GM21723 (cell line): ENCODE measurements around the gene GOLGA8Q.
"Not testable (repeated sequence)": the region's sequence is repeated elsewhere in the genome, so short reads cannot be mapped to it uniquely, and the experiment has no call there.

Source experiments
- ATAC-seq: cut with Tn5 transposase; IDR thresholded peaks from one replicate; pipeline ENCODE4 v1.9.1; 2021; ENCODE audit warnings: mild to moderate bottlenecking, moderate library complexity; ENCODE audit not compliant: unreplicated experiment

Gene GOLGA8Q

GRCh38 chr15:30551750-30552149 lies at the start of gene GOLGA8Q:
Gene GOLGA8Q, plus strand, starts transcription at chr15:30552050. Its CDS starts 28 bp downstream, at chr15:30552078.
- ATAC-seq = not testable (repeated sequence)

GRCh38 chr15:30502904-30503781 lies 48.7 kb upstream of the GOLGA8Q start:
- not testable (repeated sequence) for ATAC-seq

GRCh38 chr15:30504162-30504843 lies 47.5 kb upstream of the GOLGA8Q start:
- ATAC-seq = not testable (repeated sequence)

DNA sequence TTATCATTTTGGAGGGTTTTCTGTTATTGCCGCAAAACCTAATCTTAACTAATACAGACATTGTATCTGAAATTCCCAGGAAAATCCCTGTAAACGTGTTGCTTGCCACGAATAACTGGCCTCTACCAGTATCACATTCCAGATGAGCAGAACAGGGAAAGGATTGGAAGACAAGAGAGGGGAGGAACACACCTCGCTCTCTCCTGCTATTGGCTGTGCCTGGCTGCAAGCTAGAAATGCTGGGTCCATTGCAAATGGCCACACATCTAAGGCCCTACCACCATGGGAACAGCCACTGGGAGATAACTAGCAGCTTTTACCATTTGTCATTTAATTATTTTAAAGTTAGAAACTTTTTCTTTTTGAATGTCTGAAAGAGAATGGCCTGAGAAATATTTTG lies 37.3 kb upstream of the GOLGA8Q start:
- not testable (repeated sequence) for ATAC-seq

DNA sequence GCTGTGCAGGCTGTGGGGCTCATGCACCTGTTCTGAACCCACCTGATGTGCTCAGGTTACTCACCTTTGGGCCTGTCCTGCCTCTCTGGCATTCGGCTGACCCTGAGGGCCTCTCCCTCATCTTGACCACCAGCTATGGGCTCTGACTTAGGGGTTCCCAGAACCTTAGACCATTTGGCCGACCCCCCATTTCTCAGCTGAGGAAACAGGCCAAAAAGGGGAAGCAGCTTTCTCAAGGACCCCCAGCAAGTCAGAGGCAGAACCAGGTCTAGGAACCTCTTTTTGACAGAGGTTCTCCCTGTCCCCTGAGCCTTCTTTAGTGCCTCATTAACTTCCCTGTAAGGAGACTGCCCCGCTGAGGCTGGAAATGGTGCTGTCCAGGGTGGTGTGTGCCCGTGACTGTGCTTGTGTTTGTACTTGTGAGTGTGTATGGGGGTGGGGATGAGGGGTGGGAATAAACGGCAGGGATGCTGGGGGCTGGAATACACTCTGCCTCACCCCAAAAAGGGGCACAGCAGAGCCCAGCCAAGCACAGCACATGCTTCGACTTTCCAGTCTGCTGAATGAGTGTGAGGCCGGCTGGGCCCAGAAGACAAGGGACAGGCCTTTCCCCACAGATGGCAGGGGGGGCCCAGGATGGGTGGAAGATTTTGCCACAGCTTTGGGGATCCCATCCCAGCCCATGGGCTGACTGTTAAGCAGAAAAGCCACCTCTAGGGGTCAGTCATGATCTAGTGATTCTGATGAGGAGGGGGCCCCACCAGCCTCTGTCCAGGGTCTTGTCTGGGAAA lies 28.2 kb upstream of the GOLGA8Q start:
- not testable (repeated sequence) for ATAC-seq

- ATAC-seq = not testable (repeated sequence)
Observed at GRCh38 chr15:30525912-30526311, 25.9 kb upstream of the GOLGA8Q start.

GRCh38 chr15:30529049-30529448 lies 22.8 kb upstream of the GOLGA8Q start:
- not testable (repeated sequence) for ATAC-seq

DNA sequence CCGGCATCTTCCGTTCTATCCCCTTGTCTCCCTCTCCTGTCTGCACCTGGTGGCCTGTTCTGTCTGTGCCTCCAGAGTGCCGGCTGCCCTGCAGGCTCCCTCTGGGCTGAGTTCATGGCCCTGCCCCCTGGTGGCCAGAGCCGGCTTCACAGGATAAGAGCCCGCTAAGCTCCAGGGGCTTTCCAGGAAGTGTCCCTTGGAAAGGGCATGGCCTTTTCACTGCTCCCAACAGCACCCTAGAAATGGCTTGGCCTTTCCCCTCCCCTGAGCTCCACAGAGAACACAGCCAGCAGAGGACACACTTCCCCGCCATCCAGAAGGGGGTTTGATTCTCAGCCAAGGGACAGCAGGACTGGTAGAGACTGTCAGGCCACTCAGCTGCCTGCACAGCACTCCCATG lies 15.1 kb downstream of the GOLGA8Q start:
- not testable (repeated sequence) for ATAC-seq

DNA sequence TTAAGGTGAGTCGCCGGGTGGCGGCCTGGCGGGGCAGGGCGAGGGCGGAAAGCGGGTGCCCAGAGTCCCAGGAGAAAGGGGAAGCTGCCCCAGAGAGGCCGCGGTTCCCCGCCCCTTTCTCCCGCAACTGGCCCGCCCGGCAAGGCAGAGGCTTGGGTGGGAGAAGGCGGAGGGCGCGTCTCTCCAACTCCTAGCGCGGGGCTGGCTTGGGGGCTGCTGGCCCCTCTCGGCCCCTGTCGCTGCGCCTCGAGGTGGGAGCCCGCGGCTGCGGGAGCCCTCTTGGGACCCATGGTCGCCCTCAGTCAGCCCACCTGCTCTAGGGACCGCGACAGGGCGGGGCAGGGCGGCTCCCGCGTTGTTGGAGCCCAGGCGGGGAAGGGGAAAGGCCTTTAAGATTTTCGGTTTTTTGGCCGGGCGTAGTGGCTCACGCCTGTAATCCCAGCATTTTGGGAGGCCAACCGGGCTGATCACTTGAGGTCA lies 21.2 kb downstream of the GOLGA8Q start:
- not testable (repeated sequence) for ATAC-seq

GRCh38 chr15:30579394-30579970 lies 27.6 kb downstream of the GOLGA8Q start:
- ATAC-seq = not testable (repeated sequence)

DNA sequence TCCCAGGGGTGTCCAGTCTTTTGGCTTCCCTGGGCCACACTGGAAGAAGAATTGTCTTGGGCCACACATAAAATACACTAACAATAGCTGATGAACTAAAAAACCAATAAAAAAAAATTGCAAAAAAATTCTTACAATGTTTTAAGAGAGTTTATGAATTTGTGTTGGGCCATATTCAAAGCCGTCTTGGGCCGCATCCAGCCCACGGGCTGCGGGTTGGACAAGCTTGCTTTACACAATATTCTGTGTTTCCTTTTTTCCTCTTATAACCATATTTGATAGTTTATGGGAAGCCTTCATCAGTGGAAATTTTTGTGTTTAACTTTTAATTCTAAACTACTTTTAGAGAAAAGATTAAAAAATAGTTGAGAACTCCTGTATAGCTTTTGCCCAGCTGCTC lies 28.9 kb downstream of the GOLGA8Q start:
- not testable (repeated sequence) for ATAC-seq

DNA sequence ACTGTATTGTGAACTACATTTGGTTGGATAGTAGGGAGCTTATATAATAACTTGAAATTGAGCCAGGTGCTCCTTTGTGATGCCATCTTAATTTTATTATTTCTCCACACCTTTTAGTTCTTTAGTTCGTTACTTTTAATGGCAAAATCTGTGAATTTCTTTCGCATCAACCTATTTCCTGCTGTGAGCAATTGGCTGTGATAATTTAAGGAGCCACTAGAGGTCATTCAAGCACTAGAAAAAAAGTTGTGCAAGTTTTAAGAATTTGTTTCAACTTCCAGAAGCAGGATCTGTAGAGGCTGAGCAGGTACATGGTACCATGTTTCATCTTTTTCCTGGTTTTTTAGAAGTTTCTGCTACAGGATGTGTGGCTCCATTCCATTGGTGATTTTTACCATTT lies 47.1 kb downstream of the GOLGA8Q start:
- not testable (repeated sequence) for ATAC-seq

DNA sequence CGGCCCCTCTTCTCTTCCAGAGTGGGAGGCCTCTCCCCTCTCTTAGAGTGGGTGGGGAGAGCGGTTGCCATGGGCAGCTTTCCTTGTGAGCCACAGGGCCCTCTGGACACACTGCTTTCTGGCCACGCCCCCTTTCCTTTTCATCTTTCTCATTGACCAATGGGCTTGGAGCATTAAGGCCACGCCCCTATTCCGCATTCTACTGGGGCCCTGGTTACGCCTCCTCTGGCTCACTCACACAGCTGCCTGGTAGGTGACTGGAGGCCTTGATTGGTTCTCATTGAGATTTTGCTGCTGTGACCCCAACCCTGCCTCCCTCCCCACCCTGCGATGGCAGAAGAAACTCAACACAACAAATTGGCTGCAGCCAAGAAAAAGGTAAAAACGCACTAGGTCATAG lies 51.9 kb downstream of the GOLGA8Q start, which contains the start of gene GOLGA8H:
GOLGA8H (plus strand) TSS at position 233 of the 400 bp plus-strand sequence; CDS start at position 331, 98 bp downstream.
- ATAC-seq = not testable (repeated sequence)
